GM18502 (cell line): ENCODE results near the gene SEZ6L.

ENCODE experiments used
- ATAC-seq: cut with Tn5 transposase; IDR thresholded peaks from one replicate; pipeline ENCODE4 v1.9.1; 2021; ENCODE audit warnings: mild to moderate bottlenecking; ENCODE audit not compliant: unreplicated experiment, poor library complexity

Gene SEZ6L

GRCh38 chr22:26367402-26368245 is 198.4 kb downstream of the SEZ6L start:
- ATAC-seq, result no peak

- ATAC-seq, result no peak
Observed at GRCh38 chr22:26372890-26373289, 203.6 kb downstream of the SEZ6L start.

DNA sequence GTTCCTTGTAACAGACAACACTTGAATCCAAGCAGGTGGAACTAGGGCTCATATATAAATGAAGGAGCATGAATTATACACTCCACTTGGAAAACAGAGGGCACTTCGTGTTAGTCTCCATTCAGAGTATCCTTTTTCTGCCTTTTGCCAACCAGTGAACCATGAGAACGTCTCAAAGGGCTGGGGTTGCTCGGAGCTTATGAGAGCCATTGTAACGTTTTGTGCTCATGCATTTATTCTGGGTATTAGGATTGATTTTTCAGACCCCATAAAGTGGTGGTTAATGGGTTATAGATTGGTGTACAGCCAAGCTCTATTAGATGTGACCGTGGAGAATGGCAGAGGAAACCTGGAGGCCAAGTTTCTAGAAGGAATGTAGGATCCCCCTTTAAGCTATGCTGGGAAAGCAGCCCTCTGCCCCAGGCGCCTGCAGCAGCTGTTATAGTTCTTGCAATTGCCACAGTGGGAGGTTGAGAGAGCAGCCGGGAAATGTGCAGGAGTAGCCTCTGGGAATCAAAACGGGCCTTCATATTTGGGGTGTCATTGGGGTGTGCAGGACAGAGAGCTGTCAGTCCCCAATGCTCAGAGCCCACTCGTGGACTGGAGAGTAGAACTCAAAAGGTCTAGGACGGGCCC is 205.2 kb downstream of the SEZ6L start:
- ATAC-seq, result no peak

DNA sequence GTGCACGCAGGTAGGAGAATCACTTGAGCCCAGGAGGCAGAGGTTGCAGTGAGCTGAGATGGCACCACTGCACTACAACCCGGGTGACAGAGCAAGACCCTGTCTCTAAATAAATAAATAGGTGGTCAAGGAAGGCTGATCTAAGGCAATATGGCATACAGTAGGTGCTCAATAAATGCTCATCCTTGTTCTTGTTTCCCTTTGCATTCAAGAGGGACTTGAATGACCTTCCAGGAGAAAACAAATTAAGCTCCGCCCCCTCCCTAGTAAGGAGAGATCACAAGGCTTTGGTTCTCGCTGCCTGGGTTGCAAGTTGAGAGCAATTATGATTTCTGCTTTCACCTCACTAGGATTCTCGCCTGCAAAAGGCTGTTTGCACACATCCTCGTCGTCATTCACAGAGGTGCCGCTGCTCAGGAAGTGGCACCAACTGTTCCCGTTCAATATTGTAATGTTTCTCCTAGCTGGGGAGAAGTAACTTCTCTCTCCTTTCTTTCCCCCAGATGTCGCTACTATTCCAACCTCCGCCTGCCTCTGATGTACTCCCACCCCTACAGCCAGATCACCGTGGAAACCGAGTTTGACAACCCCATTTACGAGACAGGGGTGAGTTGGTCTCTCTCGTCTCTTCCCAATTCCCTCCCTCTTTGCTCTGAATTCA is 208.0 kb downstream of the SEZ6L start:
- ATAC-seq, result no peak

DNA sequence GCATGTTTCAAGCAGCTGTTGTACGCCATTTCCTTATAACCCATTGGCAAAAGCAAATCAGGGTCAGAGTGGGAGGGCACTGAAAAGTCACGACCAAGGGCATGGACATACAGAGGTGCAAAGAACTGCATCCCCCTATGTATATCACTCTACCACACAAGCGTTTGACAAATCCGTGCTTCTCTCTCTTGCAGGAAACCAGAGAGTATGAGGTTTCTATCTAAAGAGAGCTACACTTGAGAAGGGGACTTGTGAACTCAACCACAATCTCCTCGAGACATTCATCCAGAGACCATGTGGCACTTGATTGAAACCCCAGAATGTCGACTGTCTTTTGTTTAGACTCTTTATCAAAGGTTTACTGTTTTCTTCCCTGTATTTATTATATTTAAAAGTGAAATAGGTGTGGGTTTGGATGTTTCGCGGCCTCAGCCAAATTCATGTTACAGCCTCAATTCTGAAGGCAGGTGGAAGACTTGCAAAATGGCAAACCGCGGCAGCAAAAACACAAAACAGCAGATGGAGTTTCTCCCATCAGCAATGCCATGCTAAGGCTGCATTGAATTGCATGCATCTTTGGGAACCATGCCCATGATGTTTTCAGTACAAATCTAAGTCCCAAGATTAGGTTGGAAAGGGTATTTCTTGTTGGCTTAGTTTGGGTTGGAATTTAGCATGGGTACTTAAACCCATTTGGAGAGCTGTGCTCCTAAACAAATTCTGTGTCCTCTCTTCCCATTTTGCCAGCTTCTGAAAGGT is 211.0 kb downstream of the SEZ6L start:
- ATAC-seq, result no peak

DNA sequence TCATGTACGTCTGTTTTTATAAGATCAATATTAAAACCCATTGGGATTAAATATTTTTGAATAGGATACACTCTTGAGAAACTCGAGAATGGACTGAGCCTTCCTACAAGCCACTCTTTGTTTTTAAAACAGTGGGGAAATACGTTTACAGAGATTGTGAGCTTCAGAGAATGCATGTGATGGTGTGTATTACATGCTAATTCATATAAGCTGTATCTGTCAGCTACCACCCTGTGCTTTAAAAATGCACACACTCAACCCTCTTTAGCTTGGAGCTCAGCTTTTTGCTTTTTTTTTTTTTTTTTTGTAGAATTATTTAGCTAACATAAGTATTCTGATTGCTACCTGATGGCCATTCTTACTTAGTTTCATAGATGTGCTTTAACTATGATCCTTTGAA is 213.5 kb downstream of the SEZ6L start:
- ATAC-seq, result no peak

DNA sequence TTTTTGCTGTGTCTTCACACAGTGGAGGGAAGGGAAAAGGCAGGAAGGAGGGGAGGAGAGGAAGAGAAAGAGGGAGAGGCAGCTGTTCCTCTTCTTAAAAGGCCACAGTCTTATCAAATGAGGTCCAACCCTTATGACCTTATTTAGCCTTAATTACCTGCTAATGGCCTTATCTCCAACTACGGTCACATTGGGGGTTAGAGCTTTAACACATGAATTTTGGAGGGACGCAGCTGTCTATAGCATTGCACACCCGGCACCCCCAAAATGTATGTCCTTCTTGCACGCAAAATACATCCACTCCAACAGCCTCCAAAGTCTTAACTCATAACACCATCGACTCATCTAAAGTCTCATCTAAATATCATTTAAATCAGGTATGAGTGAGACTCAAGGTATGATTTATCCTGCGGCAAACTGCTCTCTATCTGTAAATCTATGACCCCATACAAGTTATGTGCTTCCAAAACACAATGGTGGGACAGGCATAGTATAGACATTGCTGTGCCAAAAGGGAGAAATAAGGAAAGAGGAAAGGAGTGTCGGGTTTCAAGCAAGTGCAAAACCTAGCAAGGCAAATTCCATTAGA is 214.8 kb downstream of the SEZ6L start:
- no peak for ATAC-seq

- no peak for ATAC-seq
Observed at GRCh38 chr22:26385164-26385563, 215.9 kb downstream of the SEZ6L start.

GRCh38 chr22:26389125-26389524 is 219.9 kb downstream of the SEZ6L start:
- ATAC-seq, result no peak

DNA sequence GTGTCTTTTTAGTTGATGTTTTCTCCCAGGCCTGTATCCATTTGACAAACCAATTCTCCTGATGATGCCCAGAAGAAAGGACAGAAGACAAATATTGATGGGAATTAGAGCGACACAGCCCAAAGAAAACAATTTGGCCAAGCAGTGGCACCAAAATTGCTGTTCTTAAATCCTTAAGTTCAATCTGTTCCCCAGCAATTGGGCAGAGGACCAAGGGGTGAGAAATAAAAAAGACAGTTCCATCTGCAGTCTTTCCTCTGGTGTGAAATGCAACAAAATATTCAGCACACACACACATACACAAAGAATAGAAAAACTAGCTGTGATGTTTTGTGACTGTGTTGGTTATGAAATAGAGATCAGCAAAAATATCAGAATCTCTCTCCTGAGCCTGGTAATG is 221.8 kb downstream of the SEZ6L start:
- no peak for ATAC-seq

- no peak for ATAC-seq
Observed at GRCh38 chr22:26391623-26392022, 222.4 kb downstream of the SEZ6L start.

DNA sequence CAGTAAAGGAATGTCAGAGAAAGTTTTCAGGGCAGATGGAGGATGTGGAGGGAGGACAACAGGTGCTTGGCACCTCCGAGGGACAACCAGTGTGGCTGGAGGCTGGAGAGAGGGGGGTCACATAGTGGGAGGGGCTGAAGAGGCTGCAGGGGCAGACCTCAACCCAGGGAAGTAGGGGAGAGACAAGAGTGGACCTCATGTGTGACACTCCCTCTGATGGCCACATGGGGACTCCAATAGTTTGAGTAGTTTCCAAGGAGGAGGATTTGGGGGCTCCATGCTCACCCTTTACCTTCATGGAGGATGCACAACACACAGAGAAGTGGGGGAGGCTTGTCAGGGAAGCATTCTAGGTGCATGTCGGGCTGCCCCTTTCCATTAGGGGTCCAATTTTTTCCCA is 224.7 kb downstream of the SEZ6L start:
- ATAC-seq, result no peak

DNA sequence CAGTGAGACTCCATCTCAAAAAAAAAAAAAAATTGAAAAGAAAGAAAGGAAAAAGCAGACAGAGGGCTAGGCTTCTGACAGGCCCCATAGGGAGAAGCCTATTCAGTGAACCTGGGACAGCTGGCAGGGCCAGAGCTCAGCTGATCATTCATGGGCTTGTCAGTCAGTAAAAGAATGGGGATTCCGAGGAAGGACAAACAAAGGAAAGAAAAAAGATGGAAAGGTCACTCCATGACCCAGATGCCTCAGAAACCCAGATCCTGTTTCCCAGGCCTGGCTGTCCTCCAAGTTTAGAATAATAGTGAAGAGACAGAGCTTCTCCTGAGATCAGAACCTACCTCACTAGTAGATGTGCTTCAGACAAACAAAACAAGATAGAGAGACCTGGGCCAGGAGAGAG is 225.5 kb downstream of the SEZ6L start:
- ATAC-seq, result no peak

DNA sequence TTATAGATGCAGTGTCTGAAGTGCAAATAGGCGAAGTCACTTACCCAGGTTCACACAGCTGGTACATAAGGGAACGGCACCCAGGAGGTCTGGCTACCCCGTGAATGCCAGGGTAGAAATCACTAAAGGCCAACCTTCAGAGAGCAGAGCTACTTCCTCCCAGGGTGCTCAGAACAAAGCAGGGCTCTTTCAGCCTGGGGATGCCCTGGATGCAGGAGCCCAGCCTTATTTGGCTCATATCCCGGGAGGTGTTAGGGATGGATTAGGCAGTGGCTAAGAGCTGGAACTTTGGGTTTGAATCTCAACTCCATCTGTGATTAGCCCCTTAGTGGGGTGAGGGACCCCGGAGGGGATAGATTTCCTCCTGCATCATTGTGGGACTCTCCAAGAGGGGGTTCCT is 226.7 kb downstream of the SEZ6L start:
- ATAC-seq, result no peak

DNA sequence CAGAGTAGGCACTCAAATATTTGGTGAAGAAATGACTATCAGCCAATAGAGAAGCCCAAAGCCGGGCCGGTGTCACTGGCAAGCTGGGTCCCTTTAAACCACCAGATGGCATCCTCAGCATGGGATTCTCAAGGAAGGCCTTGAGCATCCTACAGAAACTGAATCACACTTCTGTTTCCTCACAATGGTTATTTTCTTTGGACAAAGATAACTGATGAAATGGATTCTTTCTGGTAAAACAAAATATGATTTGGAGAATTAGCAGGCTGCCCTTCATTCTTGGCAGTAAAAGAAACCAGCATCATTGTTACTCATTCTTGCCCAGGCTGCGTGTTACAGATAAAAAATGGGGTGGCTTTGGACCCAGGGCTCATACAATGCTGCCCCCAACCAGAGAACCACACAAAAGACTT is 229.5 kb downstream of the SEZ6L start:
- no peak for ATAC-seq

- no peak for ATAC-seq
Observed at GRCh38 chr22:26399289-26399688, 230.0 kb downstream of the SEZ6L start.

DNA sequence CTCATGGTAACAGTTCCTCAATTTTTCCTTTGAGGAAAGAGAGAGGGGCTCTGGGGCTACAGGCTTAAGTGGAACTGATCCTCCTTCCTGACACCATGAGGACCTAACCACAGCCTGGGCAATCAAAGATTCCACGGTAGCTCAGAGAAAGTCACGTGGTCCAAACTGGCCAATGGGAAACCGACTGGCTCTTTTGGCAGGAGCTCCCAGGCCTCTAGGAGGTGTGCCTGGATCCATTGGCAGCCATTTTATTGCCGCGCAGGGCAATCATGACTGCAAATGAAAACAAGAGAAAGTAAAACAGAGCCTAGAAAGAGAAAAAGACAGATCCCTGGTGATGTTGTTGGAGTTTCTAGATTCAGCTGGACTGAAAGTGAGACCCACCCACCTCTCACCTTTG is 232.5 kb downstream of the SEZ6L start:
- ATAC-seq, result no peak

DNA sequence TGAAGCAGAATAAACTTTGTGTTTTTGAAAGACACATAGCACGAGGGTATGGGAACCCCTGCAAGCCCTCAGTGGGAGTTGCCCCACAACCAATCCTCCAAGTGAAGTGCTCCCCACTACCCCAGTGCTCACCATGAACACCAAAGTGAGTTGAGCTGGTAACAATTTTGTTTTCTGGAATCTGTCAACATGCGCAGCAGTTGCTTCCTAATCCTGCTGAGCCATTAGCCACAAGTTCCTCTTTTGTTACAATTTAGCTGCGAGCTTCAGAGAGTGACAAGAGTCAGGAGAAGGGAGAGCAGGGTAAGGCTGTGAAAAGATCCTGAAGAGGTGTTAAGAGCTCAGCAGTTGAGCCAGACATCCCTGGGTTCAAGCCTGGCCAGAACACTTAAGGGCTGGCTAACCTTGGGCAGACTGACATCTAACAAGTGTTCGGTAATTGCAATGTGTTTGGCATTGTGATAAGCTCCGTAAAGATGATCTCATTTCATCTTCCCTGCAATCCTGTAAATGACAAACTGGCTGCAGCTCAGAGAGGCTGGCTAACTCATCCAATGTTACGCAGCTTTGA is 235.7 kb downstream of the SEZ6L start:
- ATAC-seq, result no peak

DNA sequence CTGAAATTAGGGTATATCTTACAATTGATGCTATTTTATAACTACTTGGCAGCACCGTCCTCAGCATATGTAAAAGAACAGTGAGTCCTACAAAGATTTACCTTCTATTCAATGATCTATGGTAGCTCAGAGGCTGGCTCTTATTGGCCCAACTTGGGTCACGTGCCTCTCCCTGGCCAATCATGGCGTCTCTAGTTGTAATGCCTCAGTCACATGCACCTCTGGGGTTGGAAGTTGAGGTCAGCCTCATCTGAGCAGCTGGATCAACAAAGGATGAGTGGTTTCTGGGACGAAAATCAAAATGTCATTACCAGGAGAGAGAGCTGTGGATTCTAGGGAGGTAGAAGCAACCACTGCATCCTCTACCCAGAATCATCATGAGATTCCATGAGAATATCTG is 236.9 kb downstream of the SEZ6L start:
- ATAC-seq, result no peak
